NCI-H82 treated with DMSO at 0.1 percent for 48 hours (cell line): ENCODE measurements around the gene FAM43B.

ENCODE experiments used
- DNase-seq: peaks from one replicate; lab custom pipeline; 2025; ENCODE audit not compliant: unreplicated experiment; lab: John Stamatoyannopoulos, UW

FAM43B gene

GRCh38 chr1:20589331-20590278 is 37.2 kb downstream of the FAM43B start:
- peak; percentile 30 for DNase-seq

DNA sequence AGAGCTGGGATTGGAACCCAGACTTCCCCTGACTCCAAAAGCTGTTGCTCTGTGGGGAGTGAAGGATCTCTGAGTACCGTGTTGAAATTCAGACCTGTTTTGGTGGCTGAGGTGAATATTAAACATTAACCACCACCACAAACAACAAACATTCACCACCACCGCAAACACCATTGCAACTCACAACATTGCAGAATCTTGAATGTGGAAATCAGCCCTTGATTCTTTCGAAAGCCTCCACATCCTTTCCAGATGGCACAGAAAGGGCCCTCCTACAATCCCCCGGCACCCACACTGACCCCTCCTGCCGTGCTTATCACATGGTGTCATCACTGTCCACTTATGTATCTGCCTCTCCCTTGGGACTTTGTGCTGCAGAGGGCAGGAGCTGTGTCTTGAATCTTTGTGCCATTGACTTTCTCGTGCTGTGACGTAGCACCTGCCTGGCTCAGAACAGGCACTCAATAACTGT is 38.0 kb downstream of the FAM43B start:
- peak; percentile 22 for DNase-seq

DNA sequence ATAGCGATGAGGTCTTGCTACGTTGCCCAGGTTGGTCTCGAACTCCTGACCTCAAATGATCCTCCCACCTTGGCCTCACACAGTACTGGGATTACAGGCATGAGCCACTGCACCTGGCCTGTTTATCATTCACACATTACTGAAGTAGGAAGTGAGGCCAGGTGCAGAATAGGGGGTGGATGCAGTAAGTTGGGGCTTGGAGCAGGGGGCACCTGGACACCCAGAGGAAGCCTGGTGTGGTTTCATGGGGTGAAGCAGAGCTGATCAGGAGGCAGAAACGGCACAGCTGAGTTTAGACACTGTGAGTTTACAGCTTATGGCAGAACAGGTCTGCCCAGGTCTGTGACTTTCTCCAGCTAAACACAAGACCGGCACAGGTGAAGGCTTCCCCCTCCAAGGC is 41.4 kb downstream of the FAM43B start:
- DNase-seq: no peak

DNA sequence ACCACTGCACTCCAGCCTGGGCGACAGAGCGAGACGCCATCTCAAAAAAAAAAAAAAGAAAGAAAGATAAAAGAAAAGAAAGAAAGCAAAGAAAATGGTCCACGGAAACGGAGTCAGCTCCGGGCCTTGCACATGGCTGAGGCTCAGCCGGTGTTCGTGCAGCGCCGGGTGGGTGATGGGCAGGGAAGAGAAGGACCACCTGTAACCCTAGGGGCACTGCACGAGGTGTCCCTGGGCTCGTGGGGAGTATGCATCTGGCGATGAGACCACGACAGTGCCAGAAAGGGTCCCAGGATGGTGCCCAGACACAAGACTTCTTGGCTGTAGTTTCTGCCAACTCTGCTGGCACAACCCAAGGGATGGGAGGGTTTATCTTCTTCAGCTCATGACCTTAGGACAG is 42.4 kb downstream of the FAM43B start:
- DNase-seq: no peak

DNA sequence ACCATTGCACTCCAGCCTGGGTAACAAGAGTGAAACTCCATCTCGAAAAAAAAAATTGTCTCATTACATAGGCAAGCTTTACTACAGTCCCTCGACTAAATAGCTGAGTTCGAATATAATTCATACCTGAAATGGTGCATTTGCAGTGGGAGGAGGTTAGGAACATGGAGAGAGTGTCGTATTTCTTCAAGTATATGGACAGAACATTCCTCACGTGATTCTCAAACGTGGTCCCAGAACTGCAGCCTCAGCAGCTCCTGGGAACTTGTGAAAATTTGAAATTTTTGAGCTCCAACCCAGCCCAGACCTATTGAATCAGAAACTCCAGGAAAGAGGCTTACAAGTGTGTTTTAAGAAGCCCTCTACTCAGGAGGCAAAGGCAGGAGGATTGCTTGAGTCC is 43.7 kb downstream of the FAM43B start:
- DNase-seq: no peak

- no peak for DNase-seq
Observed at GRCh38 chr1:20597650-20598049, 45.3 kb downstream of the FAM43B start.

DNA sequence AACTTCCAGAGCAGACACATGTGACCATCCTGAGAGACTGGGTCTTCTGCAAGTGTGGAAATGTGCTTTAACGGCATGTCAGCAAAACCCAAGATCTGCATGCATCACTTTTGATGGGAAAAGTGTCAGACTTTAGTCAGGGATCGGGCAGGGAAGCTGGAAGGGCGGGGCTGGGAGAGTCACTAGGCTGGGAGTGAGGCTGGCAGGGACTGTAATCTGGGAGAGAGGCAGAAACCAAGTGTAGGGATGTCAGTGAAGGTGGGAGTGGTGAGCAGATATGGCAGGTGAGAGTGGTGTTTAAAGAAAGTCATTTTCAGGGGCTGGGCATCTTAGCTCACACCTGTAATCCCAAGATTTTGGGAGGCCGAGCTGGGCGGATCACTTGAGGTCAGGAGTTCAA is 47.8 kb downstream of the FAM43B start:
- DNase-seq: no peak

- no peak for DNase-seq
Observed at GRCh38 chr1:20601129-20601825, 48.9 kb downstream of the FAM43B start.

DNA sequence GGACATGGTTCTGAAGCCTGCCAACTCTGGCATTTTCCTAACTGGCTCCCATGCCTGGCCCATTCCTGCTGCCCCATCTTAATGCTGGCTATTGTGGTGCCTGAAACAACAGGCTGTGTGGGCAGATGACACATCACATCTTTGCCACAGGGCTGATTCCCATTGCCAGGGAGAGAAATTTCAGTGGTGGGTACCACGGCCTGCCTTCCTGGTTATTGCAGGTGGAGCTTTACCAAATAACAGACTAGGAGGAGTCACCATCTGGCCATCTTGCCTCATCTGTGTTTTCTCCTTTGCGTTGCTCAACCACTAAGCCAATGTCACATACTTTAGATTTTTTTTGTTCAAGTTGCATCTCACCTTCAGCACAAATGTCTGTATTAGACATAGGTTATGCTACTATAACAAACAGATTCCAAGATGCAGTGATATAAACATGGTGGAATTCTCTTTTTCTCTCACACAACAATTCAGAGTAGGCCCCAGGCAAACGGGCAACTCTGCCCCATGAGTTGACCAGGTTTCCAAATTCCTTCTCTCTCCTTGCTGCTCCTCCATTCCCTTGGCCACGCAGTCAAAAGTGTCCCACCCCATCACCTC is 50.6 kb downstream of the FAM43B start:
- DNase-seq: no peak

- no peak for DNase-seq
Observed at GRCh38 chr1:20603504-20604464, 51.4 kb downstream of the FAM43B start.
